Activated CD4-positive, alpha-beta T cell treated with anti-CD3 and anti-CD28 coated beads, Interleukin-2, amount 10 ng/mL, durations not matched to agents 7 days and 5 days (primary cell): Measurements from ENCODE around the gene ITPR1. TPM values are rescaled to one million over a fixed set of nuclear protein-coding genes. Genes with fewer than 3 reads are reported as not detected.

Experiments
- CTCF ChIA-PET: fragments of 350-600 bp; sonication (Branson Sonifier 250); formaldehyde crosslinking; loops from one replicate; lab custom pipeline; 2021; ENCODE audit warnings: antibody characterized with exemption; lab: Charles Lee
- POLR2A ChIA-PET: fragments of 350-600 bp; sonication (Branson Sonifier 250); formaldehyde crosslinking; loops from one replicate; lab custom pipeline; 2021; ENCODE audit warnings: antibody characterized with exemption; lab: Charles Lee
- DNase-seq: peaks from one replicate; pipeline ENCODE4 v3.0.0-alpha.2; 2020
- H3K27ac Mint-ChIP-seq: one replicate; pipeline ENCODE4 v1.8.0; 2021; ENCODE audit warnings: mild to moderate bottlenecking, moderate library complexity, mixed read lengths
- H3K27me3 Mint-ChIP-seq: one replicate; pipeline ENCODE4 v1.8.0; 2021; ENCODE audit warnings: mixed read lengths
- H3K36me3 Mint-ChIP-seq: one replicate; pipeline ENCODE4 v1.8.0; 2021; ENCODE audit warnings: low read depth, mixed read lengths
- H3K4me1 Mint-ChIP-seq: one replicate; pipeline ENCODE4 v1.8.0; 2021; ENCODE audit warnings: mixed read lengths
- H3K4me3 Mint-ChIP-seq: one replicate; pipeline ENCODE4 v1.8.0; 2021; ENCODE audit warnings: mild to moderate bottlenecking, moderate library complexity, mixed read lengths
- H3K9me3 Mint-ChIP-seq: one replicate; pipeline ENCODE4 v1.8.0; 2021; ENCODE audit warnings: mixed read lengths
- total RNA-seq, 2 experiments: library from RNA; stranded (reverse); gene quantifications; one replicate each; pipeline ENCODE4 v1.2.3, GENCODE V29; 2021

The ITPR1 gene
- total RNA-seq, 2 experiments from 2014 or later = 42.3 to 44.7 TPM

DNA sequence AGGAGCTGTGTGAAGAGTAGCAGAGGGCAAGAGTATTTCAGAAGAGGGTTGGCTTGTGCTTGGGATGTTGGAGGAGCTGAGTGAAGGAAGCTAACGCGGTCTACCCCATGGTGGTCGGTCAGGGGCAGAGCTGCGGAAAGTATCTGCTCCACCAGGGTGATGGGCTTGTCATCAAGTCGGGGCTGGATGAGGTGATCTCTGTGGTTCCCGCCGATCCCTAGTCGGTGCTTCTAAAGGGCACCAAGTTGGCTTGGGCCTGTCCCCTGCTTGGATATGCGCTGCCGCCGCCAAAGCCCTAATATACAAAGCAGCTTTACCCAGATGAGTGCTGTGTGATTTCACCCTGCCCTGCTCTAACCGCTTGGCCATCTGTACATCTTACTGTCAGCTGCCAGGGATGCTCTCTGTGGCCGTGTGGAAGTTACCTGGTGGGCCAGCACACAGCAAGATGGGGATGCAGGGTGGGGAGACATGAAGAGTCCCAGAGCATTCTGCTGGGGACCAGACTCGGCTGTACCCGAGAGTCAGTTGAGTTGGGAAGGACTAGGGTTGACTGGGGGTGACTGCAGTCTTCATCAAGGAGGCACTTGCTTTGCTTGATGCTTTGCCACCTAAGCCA is 260.0 kb downstream of the ITPR1 start:
- POLR2A ChIA-PET = no interaction called here
- Mint-ChIP-seq H3K27me3 (no peaks in the 10 kb centered on the region), H3K4me1 (peaks cover 65% of the 10 kb centered on the region), H3K27ac (no peak overlapping the region), H3K36me3 (peaks cover 70% of the 10 kb centered on the region), H3K4me3 (no peak overlapping the region), H3K9me3 (peaks cover 3% of the 10 kb centered on the region)
- no peak for DNase-seq
- CTCF ChIA-PET = interaction anchor here (1.1 to 2.7 kb wide), 5 partner anchors 9 to 37 kb away, joined by 3 to 10 read pairs (median 6); no protein-coding TSS in a partner anchor

DNA sequence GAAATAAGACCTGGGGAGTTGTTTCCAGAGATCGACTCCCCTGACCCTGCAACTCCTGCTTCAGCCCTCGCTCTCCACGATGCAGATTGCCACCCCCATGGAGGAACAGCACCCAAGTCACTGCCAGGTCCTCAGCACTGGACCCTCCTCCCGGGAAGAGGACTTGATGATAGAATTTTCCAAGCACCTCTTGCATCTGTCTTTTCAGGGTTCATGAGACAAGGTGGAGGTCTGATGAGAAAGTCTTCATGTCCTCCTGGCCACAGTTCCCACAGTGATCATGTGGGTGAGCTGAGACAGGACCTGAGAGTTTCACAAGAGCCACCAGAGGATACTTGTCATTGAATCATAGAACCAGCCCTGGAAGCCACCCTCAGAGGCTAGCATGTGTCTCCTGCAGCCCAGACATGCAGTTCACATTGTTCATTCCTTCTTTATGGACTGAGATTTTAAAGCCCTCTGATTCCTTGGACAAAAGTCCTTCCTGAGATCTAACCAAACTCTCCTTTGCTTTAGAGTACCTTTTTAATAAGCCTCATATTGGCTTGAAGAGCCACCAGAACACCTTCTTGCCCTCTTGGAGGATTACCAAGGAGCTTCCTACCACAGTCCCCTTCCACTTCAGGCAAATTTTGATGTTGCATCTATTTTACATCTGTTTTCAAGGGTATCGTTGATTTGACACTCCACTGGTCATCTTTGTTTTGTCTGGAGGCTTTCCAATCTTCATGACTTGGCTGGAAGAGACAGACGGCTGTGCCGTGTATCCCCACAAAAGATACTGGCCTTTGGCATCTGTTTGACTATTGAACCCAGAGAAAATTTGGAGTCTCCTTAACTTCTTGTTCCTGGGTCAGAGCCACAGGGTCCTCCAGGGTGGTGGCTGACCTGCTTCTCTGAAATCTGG is 261.3 kb downstream of the ITPR1 start:
- CTCF ChIA-PET = interaction anchor here (0.6 to 2.7 kb wide), 5 partner anchors 9 to 52 kb away, joined by 3 to 6 read pairs (median 5); no protein-coding TSS in a partner anchor
- no peak overlapping the region for H3K4me3 Mint-ChIP-seq
- peaks cover 65% of the 10 kb centered on the region for H3K36me3 Mint-ChIP-seq
- peaks cover 1% of the 10 kb centered on the region for H3K9me3 Mint-ChIP-seq
- H3K27me3 Mint-ChIP-seq = no peaks in the 10 kb centered on the region
- no peak for DNase-seq
- POLR2A ChIA-PET = no interaction called here
- H3K4me1 Mint-ChIP-seq = peaks cover 69% of the 10 kb centered on the region
- H3K27ac Mint-ChIP-seq = no peak overlapping the region

DNA sequence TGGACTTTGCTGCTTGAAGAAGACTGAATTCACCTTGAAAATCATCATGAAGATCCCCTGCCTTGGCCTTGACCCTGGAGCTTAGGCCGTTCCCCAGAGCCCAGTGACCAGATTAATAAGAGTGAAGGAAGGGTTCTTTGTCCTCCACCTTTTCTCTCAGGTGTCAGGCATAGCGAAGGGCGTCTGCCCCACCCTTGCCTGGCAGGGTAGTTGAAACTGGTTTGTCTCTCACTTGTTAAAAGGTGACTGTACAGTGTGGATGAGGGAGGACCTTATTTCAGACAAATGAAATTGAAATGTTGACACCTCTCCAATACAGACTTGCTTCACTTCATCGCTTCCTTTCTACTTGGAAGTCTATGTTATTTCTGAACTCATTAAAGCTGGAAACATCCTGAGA is 262.4 kb downstream of the ITPR1 start:
- H3K27ac Mint-ChIP-seq = no peak overlapping the region
- no peaks in the 10 kb centered on the region for H3K27me3 Mint-ChIP-seq
- POLR2A ChIA-PET = no interaction called here
- H3K9me3 Mint-ChIP-seq = peaks cover 3% of the 10 kb centered on the region
- no peak for DNase-seq
- H3K4me1 Mint-ChIP-seq = peaks cover 66% of the 10 kb centered on the region
- H3K4me3 Mint-ChIP-seq = no peak overlapping the region
- H3K36me3 Mint-ChIP-seq = peaks cover 70% of the 10 kb centered on the region
- CTCF ChIA-PET = interaction anchor here (0.6 to 2.7 kb wide), 8 partner anchors 8 to 201 kb away, joined by 3 to 8 read pairs (median 4); no protein-coding TSS in a partner anchor

DNA sequence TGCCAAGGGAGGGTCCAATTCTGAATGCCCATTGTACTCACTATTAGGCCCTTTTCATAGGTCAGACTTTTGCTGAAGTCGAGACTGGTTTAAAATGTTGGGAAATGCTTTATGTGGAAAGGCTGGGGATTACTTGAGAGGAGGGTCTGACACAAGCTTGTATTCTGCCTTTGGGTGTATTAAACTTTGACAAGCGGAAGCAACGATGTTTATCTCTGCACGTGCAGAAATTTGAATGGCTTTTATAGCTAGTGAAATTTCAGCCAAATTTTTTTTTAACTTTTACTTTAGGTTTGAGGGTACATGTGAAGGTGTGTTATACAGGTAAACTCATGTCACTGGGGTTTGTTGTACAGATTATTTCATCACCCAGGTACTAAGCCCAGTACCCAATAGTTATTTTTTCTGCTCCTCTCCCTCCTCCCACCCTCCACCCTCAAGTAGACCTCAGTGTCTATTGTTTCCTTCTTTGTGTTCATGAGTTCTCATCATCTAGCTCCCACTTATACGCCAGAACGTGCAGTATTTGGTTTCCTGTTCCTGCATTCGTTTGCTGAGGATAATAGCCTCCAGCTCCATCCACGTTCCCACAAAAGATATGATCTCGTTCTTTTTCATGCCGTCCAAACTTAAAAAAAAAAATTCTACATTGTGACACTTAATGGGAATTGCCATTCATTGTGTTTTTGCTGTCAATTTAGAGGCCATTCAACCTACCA is 263.1 kb downstream of the ITPR1 start:
- H3K27me3 Mint-ChIP-seq = no peaks in the 10 kb centered on the region
- no peak for DNase-seq
- H3K4me3 Mint-ChIP-seq = no peak overlapping the region
- peaks cover 71% of the 10 kb centered on the region for H3K36me3 Mint-ChIP-seq
- peaks cover 59% of the 10 kb centered on the region for H3K4me1 Mint-ChIP-seq
- ChIA-PET POLR2A (no interaction called here), CTCF (interaction anchor here (0.6 to 2.7 kb wide), 11 partner anchors 8 to 227 kb away, joined by 3 to 8 read pairs (median 3); no protein-coding TSS in a partner anchor)
- H3K27ac Mint-ChIP-seq = no peak overlapping the region
- H3K9me3 Mint-ChIP-seq = peaks cover 6% of the 10 kb centered on the region

- H3K36me3 Mint-ChIP-seq = peaks cover 73% of the 10 kb centered on the region
- DNase-seq = no peak
- H3K27ac Mint-ChIP-seq = no peak overlapping the region
- no peak overlapping the region for H3K4me3 Mint-ChIP-seq
- ChIA-PET CTCF (interaction anchor here (0.6 to 1.4 kb wide), 7 partner anchors 9 to 226 kb away, joined by 3 to 8 read pairs (median 3); no protein-coding TSS in a partner anchor), POLR2A (interaction anchor here (0.6 kb wide), 1 partner anchor 487 kb away, joined by 5 read pairs; no protein-coding TSS in a partner anchor)
- no peaks in the 10 kb centered on the region for H3K27me3 Mint-ChIP-seq
- H3K9me3 Mint-ChIP-seq = peaks cover 10% of the 10 kb centered on the region
- H3K4me1 Mint-ChIP-seq = peaks cover 54% of the 10 kb centered on the region
Observed at GRCh38 chr3:4756855-4757574, 263.9 kb downstream of the ITPR1 start.

- ChIA-PET POLR2A (no interaction called here), CTCF (interaction anchor here (1.4 kb wide), 1 partner anchor 10 kb away, joined by 3 read pairs; no protein-coding TSS in a partner anchor)
- H3K36me3 Mint-ChIP-seq = peaks cover 76% of the 10 kb centered on the region
- H3K4me3 Mint-ChIP-seq = no peak overlapping the region
- no peaks in the 10 kb centered on the region for H3K27me3 Mint-ChIP-seq
- H3K9me3 Mint-ChIP-seq = peaks cover 12% of the 10 kb centered on the region
- DNase-seq = no peak
- peaks cover 50% of the 10 kb centered on the region for H3K4me1 Mint-ChIP-seq
- H3K27ac Mint-ChIP-seq = no peak overlapping the region
Observed at GRCh38 chr3:4757575-4758248, 264.6 kb downstream of the ITPR1 start.

- Mint-ChIP-seq H3K27ac (no peak overlapping the region), H3K36me3 (peaks cover 75% of the 10 kb centered on the region)
- CTCF ChIA-PET = no interaction called here
Observed at GRCh38 chr3:4758249-4758860, 265.2 kb downstream of the ITPR1 start.

GRCh38 chr3:4758957-4759656 is 266.0 kb downstream of the ITPR1 start:
- peak overlapping the region; percentile 3 for H3K27ac Mint-ChIP-seq
- H3K27me3 Mint-ChIP-seq = no peaks in the 10 kb centered on the region
- H3K36me3 Mint-ChIP-seq = peaks cover 75% of the 10 kb centered on the region
- peaks cover 15% of the 10 kb centered on the region for H3K9me3 Mint-ChIP-seq
- H3K4me3 Mint-ChIP-seq = no peak overlapping the region
- DNase-seq = no peak
- peaks cover 41% of the 10 kb centered on the region for H3K4me1 Mint-ChIP-seq
- POLR2A ChIA-PET = no interaction called here
- CTCF ChIA-PET = interaction anchor here (1.2 kb wide), 1 partner anchor 51 kb away, joined by 3 read pairs; no protein-coding TSS in a partner anchor

More at GRCh38 chr3:4758249-4758860, 265.2 kb downstream of the ITPR1 start:
- POLR2A ChIA-PET = no interaction called here
- Mint-ChIP-seq H3K4me3 (no peak overlapping the region), H3K4me1 (peaks cover 46% of the 10 kb centered on the region), H3K9me3 (peaks cover 15% of the 10 kb centered on the region), H3K27me3 (no peaks in the 10 kb centered on the region)
- no peak for DNase-seq

- no peaks in the 10 kb centered on the region for H3K27me3 Mint-ChIP-seq
- H3K4me1 Mint-ChIP-seq = peaks cover 34% of the 10 kb centered on the region
- ChIA-PET CTCF (interaction anchor here (0.6 to 1.2 kb wide), 2 partner anchors 51 to 268 kb away, joined by 3 read pairs; no protein-coding TSS in a partner anchor), POLR2A (no interaction called here)
- peaks cover 16% of the 10 kb centered on the region for H3K9me3 Mint-ChIP-seq
- peak overlapping the region; percentile 3 for H3K27ac Mint-ChIP-seq
- H3K36me3 Mint-ChIP-seq = peaks cover 75% of the 10 kb centered on the region
- DNase-seq = no peak
- no peak overlapping the region for H3K4me3 Mint-ChIP-seq
Observed at GRCh38 chr3:4759689-4760312, 266.7 kb downstream of the ITPR1 start.

DNA sequence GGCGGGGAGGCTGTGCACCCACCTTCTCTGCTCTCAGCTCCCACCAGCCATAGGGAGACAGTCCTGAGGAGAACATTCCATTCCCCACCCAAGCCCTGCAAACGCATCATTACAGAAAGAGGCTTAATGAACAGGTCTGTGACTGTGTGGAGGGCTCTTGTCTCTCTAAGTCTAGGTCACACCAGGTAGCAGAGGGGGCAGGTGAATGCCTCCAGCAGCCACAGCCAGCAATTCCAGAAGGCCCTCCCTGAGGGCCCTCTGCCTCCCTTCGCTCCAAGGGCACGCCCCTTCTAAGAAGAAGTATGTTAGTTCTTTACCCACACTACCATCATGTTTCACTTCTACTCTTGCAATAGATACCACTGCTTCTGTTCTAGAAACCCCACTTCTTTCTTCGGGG is 268.6 kb downstream of the ITPR1 start:
- no peak for DNase-seq
- Mint-ChIP-seq H3K27me3 (no peaks in the 10 kb centered on the region), H3K27ac (no peak overlapping the region), H3K4me3 (no peak overlapping the region), H3K36me3 (peaks cover 80% of the 10 kb centered on the region), H3K4me1 (peaks cover 19% of the 10 kb centered on the region), H3K9me3 (peaks cover 32% of the 10 kb centered on the region)
- POLR2A ChIA-PET = interaction anchor here (0.7 kb wide), 1 partner anchor 147 kb away, joined by 4 read pairs; no protein-coding TSS in a partner anchor
- CTCF ChIA-PET = interaction anchor here (1.0 to 1.4 kb wide), 2 partner anchors 24 to 63 kb away, joined by 3 read pairs; no protein-coding TSS in a partner anchor
